ENCODE measurements around the gene AGO3.

DNA sequence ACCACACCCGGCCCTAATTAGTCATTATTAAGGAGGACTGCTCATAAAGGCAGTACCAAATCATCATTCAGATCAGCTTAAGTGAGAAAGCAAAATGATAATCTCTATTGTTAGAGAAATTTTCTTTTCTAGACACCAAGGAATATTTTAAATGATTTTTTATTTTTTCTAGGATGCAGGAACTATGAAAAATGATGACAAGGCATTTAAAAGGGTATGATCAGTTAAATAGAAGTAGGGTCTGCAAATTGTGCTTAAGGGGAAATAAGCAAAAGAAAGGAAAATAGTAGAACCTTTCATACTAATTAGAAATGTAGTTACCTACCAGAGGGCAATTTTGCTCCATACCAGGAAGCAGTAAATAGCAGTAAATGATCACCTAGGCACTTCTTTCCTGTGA lies 131.4 kb downstream of the AGO3 start:
- TF ChIP-seq, protein P1, sequence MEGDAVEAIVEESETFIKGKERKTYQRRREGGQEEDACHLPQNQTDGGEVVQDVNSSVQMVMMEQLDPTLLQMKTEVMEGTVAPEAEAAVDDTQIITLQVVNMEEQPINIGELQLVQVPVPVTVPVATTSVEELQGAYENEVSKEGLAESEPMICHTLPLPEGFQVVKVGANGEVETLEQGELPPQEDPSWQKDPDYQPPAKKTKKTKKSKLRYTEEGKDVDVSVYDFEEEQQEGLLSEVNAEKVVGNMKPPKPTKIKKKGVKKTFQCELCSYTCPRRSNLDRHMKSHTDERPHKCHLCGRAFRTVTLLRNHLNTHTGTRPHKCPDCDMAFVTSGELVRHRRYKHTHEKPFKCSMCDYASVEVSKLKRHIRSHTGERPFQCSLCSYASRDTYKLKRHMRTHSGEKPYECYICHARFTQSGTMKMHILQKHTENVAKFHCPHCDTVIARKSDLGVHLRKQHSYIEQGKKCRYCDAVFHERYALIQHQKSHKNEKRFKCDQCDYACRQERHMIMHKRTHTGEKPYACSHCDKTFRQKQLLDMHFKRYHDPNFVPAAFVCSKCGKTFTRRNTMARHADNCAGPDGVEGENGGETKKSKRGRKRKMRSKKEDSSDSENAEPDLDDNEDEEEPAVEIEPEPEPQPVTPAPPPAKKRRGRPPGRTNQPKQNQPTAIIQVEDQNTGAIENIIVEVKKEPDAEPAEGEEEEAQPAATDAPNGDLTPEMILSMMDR (conservative IDR thresholded peaks at IDR 0.05): no peak
- TF ChIP-seq ZFX (IDR thresholded peaks at IDR 0.05): no peak
